T-cell (primary cell): Measurements from ENCODE around the gene NR3C1. TPM values are rescaled to one million over a fixed set of nuclear protein-coding genes. Genes with fewer than 3 reads are reported as not detected.

Experiments
- ATAC-seq, 4 experiments: fragments of 200-7000 bp in 3 of 4; fragments of 150-1000 bp in 1 of 4; cut with Tn5 transposase; replicated peaks in 1 of 4; 1 replicate in 3 of 4; 2 replicates in 1 of 4; pipeline ENCODE4 v1.10.0; 2021; ENCODE audit warnings: moderate library complexity in 3 of 4, mild to moderate bottlenecking in 2 of 4, moderate number of reproducible peaks in 1 of 4
- CTCF ChIA-PET, 2 donors: fragments of 300-600 bp; sonication (Branson Sonifier 250); formaldehyde crosslinking; loops; one replicate each; lab custom pipeline; 2022; ENCODE audit warnings: antibody characterized with exemption in 2 of 2; lab: Charles Lee
- POLR2A ChIA-PET, 2 donors: fragments of 300-600 bp; sonication (Branson Sonifier 250); formaldehyde crosslinking; loops; one replicate each; lab custom pipeline; 2022; ENCODE audit warnings: antibody characterized with exemption in 2 of 2; lab: Charles Lee
- DNase-seq, 35 experiments: peaks; one replicate each; pipeline versions ENCODE4 v3.0.0 to v3.0.0-alpha.2; 2013 to 2023
- H3K27ac ChIP-seq: one replicate; pipeline ENCODE4 v1.5.1; 2013; ENCODE audit warnings: low read length
- H3K27me3 ChIP-seq, 2 experiments: replicated peaks in 1 of 2; 1 replicate in 1 of 2; 2 replicates in 1 of 2; pipeline versions ENCODE4 v1.6.1 to v1.7.0; 2013; ENCODE audit warnings: low read length in 1 of 2, mixed read lengths in 1 of 2; ENCODE audit not compliant: control insufficient read depth in 2 of 2, insufficient read depth in 2 of 2; ENCODE audit errors: extremely low read depth in 1 of 2
- H3K36me3 ChIP-seq, 2 donors: 1 replicate in 1 of 2; 2 replicates in 1 of 2; pipeline versions ENCODE4 v1.6.1 to v1.7.0; 2013; ENCODE audit warnings: low read length in 1 of 2; ENCODE audit not compliant: control insufficient read depth in 2 of 2, insufficient read depth in 1 of 2; ENCODE audit errors: extremely low read depth in 1 of 2
- H3K4me1 ChIP-seq, 2 experiments: 1 replicate in 1 of 2; 2 replicates in 1 of 2; pipeline versions ENCODE4 v1.6.1 to v1.7.0; 2013; ENCODE audit warnings: low read length in 2 of 2, mixed read lengths in 1 of 2; ENCODE audit not compliant: insufficient read depth in 2 of 2, control insufficient read depth in 1 of 2; ENCODE audit errors: extremely low read depth in 1 of 2
- H3K4me3 ChIP-seq, 2 donors: 1 replicate in 1 of 2; 2 replicates in 1 of 2; pipeline versions ENCODE4 v1.5.1 to v1.7.0; 2013; ENCODE audit warnings: mild to moderate bottlenecking in 2 of 2, low read length in 1 of 2, moderate library complexity in 1 of 2; ENCODE audit not compliant: control insufficient read depth in 1 of 2; ENCODE audit errors: extremely low read depth in 1 of 2
- H3K9me3 ChIP-seq: 2 replicates; pipeline ENCODE4 v1.7.0; 2013
- H3K27ac Mint-ChIP-seq, 2 donors: one replicate each; pipeline ENCODE4 v1.8.0; 2020 to 2021; ENCODE audit warnings: mild to moderate bottlenecking in 2 of 2, mixed read lengths in 2 of 2
- H3K27me3 Mint-ChIP-seq, 2 donors: one replicate each; pipeline ENCODE4 v1.8.0; 2021 to 2022; ENCODE audit warnings: mixed read lengths in 2 of 2
- H3K36me3 Mint-ChIP-seq: one replicate; pipeline ENCODE4 v1.8.0; 2021; ENCODE audit warnings: mixed read lengths
- H3K4me1 Mint-ChIP-seq, 3 donors: one replicate each; pipeline ENCODE4 v1.8.0; 2020 to 2022; ENCODE audit warnings: mixed read lengths in 3 of 3, mild to moderate bottlenecking in 1 of 3
- H3K4me3 Mint-ChIP-seq, 3 donors: one replicate each; pipeline ENCODE4 v1.8.0; 2020 to 2022; ENCODE audit warnings: mild to moderate bottlenecking in 3 of 3, mixed read lengths in 3 of 3, moderate library complexity in 3 of 3
- H3K9me3 Mint-ChIP-seq, 3 donors: one replicate each; pipeline ENCODE4 v1.8.0; 2020 to 2022; ENCODE audit warnings: mixed read lengths in 3 of 3
- WGBS: methylation state at CpG from one replicate; pipeline ENCODE4 v1.1.5; 2013; ENCODE audit warnings: missing lambda C conversion rate; ENCODE audit not compliant: insufficient coverage; 5-methylcytosine and 5-hydroxymethylcytosine counted together
- total RNA-seq, 35 experiments: library from RNA in 6 of 35; stranded (reverse) in 6 of 35; fragments of 120-200 nt in 1 of 35; gene quantifications; one replicate each; pipeline versions ENCODE4 v1.2.1 to v1.2.4 and lab custom pipeline; 2013 to 2026

NR3C1 gene
- total RNA-seq, 5 donors from 2014 or later (not counting 1 experiment from before 2014, with no cell fraction given) = 108 to 156 (median 122) TPM

DNA sequence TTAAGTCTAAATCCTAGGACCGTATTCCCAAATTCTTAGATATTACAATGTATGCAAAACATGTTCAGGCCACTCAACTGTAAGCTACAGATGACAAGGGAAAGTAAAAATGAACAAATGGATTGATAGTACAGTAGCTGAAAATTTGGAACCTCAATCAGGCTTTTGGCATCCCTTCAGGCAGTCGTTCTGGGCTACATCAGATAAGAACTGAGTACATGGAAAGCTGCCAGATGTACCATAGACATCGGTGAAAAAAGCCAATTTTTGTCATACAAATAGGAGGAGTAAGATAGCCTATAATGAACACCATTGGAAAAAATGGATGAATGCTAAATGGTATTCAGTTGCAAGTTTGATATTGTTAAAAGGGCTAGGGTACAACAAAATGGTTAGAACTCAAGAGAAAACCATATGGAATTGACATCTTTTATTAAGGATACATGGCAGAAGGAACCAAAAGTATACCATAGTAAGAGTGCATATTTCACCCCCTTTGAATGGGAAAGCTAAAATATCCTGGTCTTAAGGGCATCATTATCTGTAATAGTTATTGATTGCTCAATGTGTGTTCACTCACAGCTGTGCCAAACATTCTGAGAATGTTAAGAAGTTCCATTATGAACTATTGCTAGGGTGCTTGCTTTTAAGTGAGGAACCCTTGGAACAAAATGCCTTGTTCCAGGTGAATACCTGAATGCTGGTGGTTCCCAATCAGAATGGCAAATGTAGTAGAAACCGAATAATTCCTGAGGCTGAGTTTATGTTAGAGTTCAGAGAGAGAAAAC is 86.4 kb downstream of the NR3C1 start:
- peaks cover 44 to 72% (median 69%) of the 10 kb centered on the region in 3 donors for H3K4me1 Mint-ChIP-seq
- H3K36me3 ChIP-seq = peaks cover 2 to 19% of the 10 kb centered on the region in 2 donors
- no peak overlapping the region for H3K4me3 Mint-ChIP-seq
- CTCF ChIA-PET = interaction anchor here in 1 of 2 donors (0.6 kb wide), 1 partner anchor 160 kb away, joined by 3 read pairs; no protein-coding TSS in a partner anchor
- H3K27me3 Mint-ChIP-seq = no peaks in the 10 kb centered on the region
- peaks cover 36% of the 10 kb centered on the region for H3K36me3 Mint-ChIP-seq
- no peak overlapping the region for H3K4me3 ChIP-seq
- WGBS = 100% methylated on average over 1 of the region's 4 CpGs
- no peaks in the 10 kb centered on the region for H3K9me3 ChIP-seq
- no peaks in the 10 kb centered on the region for H3K4me1 ChIP-seq
- DNase-seq (no peak), ATAC-seq (no peak)
- POLR2A ChIA-PET = interaction anchor here in 1 of 2 donors (0.9 kb wide), 1 partner anchor 530 kb away, joined by 3 read pairs; no protein-coding TSS in a partner anchor
- H3K27ac Mint-ChIP-seq = no peak overlapping the region
- no peaks in the 10 kb centered on the region for H3K9me3 Mint-ChIP-seq
- no peaks in the 10 kb centered on the region for H3K27me3 ChIP-seq
- no peak overlapping the region for H3K27ac ChIP-seq

DNA sequence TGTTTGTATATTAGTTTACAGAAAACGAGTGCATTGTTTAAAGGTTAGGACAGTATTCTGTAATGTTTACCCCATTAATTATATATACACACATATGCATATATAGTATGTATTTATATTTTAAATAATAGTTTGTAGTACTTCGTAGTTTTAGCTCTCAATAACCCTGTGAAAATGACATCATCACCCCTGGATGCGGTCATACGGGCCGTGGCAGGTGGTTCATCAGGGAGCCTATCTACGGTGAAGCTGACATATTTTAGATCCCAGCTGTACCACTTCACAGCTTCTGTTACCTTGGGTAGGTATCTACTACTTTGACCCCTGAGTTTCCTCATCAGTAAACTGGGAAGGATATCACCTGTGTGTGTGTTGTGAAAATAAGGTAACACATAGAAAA is 87.1 kb downstream of the NR3C1 start:
- H3K4me3 ChIP-seq = no peak overlapping the region
- CTCF ChIA-PET = no interaction called here
- no peak overlapping the region for H3K4me3 Mint-ChIP-seq
- no peaks in the 10 kb centered on the region for H3K9me3 ChIP-seq
- H3K4me1 Mint-ChIP-seq = peaks cover 37 to 70% (median 65%) of the 10 kb centered on the region in 3 donors
- H3K36me3 Mint-ChIP-seq = peaks cover 38% of the 10 kb centered on the region
- no peaks in the 10 kb centered on the region for H3K27me3 Mint-ChIP-seq
- H3K9me3 Mint-ChIP-seq = no peaks in the 10 kb centered on the region
- POLR2A ChIA-PET = no interaction called here
- peaks cover 5 to 25% of the 10 kb centered on the region in 2 donors for H3K36me3 ChIP-seq
- no peaks in the 10 kb centered on the region for H3K27me3 ChIP-seq
- DNase-seq = no peak
- H3K27ac ChIP-seq = no peak overlapping the region
- H3K4me1 ChIP-seq = no peaks in the 10 kb centered on the region
- ATAC-seq = no peak
- WGBS = no CpG with 5 or more reads among the region's 6 CpGs
- no peak overlapping the region for H3K27ac Mint-ChIP-seq

DNA sequence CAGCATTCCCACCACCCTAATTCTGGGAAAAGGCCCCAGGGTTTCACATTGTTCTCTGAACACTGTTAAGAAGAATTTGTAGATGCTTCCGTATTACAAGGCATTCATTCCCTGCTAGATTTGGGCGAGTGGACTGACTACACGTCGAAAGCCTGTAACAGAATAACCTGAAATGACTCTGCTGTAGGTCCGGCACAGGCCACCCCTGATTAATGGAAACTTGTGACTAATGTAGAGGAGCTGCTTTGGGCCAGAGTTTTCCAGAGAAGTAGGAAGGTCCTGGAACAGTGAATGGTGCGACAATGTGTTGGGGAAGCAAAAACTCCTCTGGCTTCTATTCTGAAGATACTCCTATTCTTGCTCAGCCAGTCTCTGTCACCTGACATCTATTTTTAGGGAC is 87.6 kb downstream of the NR3C1 start:
- Histone ChIP-seq H3K27ac (no peak overlapping the region), H3K4me3 (no peak overlapping the region), H3K27me3 (no peaks in the 10 kb centered on the region), H3K4me1 (no peaks in the 10 kb centered on the region), H3K9me3 (no peaks in the 10 kb centered on the region), H3K36me3 (peaks cover 5 to 29% of the 10 kb centered on the region in 2 donors)
- DNase-seq = no peak
- H3K4me1 Mint-ChIP-seq = peaks cover 34 to 66% (median 62%) of the 10 kb centered on the region in 3 donors
- WGBS = 96% methylated on average over 5 of the region's 6 CpGs
- H3K4me3 Mint-ChIP-seq = no peak overlapping the region
- CTCF ChIA-PET = no interaction called here
- no peaks in the 10 kb centered on the region for H3K9me3 Mint-ChIP-seq
- H3K27me3 Mint-ChIP-seq = no peaks in the 10 kb centered on the region
- peaks cover 40% of the 10 kb centered on the region for H3K36me3 Mint-ChIP-seq
- POLR2A ChIA-PET = no interaction called here
- H3K27ac Mint-ChIP-seq = no peak overlapping the region
- ATAC-seq = no peak

DNA sequence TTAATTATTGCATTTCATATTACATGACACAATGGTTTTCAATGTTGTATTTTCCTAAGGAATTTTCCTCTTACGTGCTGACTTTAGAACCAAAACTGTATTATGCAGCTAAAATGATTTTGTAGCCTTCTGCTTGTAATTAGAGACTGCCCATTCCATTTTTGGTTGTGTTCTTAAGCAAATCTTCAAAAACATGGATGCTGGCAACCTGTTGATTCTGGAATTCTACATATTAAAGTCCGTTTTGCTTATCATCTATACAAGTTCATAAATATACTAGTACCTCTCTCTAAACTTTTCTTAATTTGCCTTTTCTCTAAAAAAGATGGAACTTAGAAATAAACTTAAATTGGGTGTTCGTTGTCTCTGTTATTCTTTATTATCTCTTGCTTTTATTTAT is 88.3 kb downstream of the NR3C1 start:
- no peak overlapping the region for H3K27ac Mint-ChIP-seq
- Histone ChIP-seq H3K36me3 (peaks cover 5 to 32% of the 10 kb centered on the region in 2 donors), H3K9me3 (no peaks in the 10 kb centered on the region), H3K27ac (no peak overlapping the region), H3K4me1 (no peaks in the 10 kb centered on the region), H3K27me3 (no peaks in the 10 kb centered on the region), H3K4me3 (no peak overlapping the region)
- CTCF ChIA-PET = no interaction called here
- peaks cover 29 to 60% (median 56%) of the 10 kb centered on the region in 3 donors for H3K4me1 Mint-ChIP-seq
- H3K27me3 Mint-ChIP-seq = no peaks in the 10 kb centered on the region
- POLR2A ChIA-PET = no interaction called here
- H3K4me3 Mint-ChIP-seq = no peak overlapping the region
- no peaks in the 10 kb centered on the region for H3K9me3 Mint-ChIP-seq
- H3K36me3 Mint-ChIP-seq = peaks cover 46% of the 10 kb centered on the region
- ATAC-seq (no peak), DNase-seq (no peak)
- WGBS = no CpG with 5 or more reads among the region's 3 CpGs

DNA sequence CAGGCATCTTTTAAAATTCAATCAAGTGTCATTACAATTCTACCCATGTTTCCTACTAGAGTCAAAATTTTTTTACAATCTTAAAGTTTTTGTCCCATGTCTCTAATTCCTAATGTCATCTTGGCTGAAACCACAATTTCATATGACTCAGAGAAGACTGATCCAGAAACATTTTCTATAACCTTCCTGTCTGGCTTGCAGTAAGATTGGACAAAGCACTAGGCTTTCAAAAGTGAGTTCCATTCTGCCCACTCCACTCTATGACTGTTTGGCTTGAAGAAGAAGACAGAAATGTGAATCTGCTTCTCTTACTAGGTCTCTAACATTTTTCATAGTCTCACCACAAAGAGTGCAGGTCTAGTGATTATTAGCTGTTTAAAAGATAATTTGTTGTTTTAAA is 88.8 kb downstream of the NR3C1 start:
- Mint-ChIP-seq H3K4me1 (peaks cover 25 to 56% (median 51%) of the 10 kb centered on the region in 3 donors), H3K27me3 (no peaks in the 10 kb centered on the region), H3K9me3 (no peaks in the 10 kb centered on the region), H3K4me3 (no peak overlapping the region), H3K27ac (no peak overlapping the region), H3K36me3 (peaks cover 51% of the 10 kb centered on the region)
- CTCF ChIA-PET = no interaction called here
- H3K4me3 ChIP-seq = no peak overlapping the region
- H3K36me3 ChIP-seq = peaks cover 5 to 36% of the 10 kb centered on the region in 2 donors
- no peaks in the 10 kb centered on the region for H3K4me1 ChIP-seq
- no peaks in the 10 kb centered on the region for H3K9me3 ChIP-seq
- DNase-seq = no peak
- no peaks in the 10 kb centered on the region for H3K27me3 ChIP-seq
- POLR2A ChIA-PET = interaction anchor here in 1 of 2 donors (0.6 kb wide), 1 partner anchor 154 kb away, joined by 3 read pairs; no protein-coding TSS in a partner anchor
- no peak for ATAC-seq
- no peak overlapping the region for H3K27ac ChIP-seq

DNA sequence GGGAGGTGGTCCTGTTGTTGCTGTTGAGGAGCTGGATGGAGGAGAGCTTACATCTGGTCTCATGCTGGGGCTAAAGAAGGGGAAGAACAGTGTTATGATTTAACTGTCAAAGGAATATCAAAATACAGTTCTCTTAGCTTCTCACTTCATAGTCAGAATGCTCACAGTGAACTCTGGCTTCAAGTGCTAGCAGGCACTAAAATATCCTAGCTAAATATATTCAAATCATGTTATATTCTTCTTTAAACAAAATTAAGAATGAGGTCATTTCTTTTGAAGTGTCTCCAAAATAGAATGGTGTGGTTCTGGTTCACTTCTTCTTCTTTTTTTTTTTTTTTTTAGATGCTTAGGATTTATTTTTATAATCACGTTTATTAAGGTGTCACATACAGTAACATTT is 89.4 kb downstream of the NR3C1 start:
- H3K4me1 Mint-ChIP-seq = peaks cover 19 to 52% (median 47%) of the 10 kb centered on the region in 3 donors
- no peaks in the 10 kb centered on the region for H3K27me3 Mint-ChIP-seq
- Histone ChIP-seq H3K4me1 (no peaks in the 10 kb centered on the region), H3K36me3 (peaks cover 5 to 40% of the 10 kb centered on the region in 2 donors), H3K4me3 (no peak overlapping the region), H3K27me3 (no peaks in the 10 kb centered on the region), H3K27ac (no peak overlapping the region), H3K9me3 (no peaks in the 10 kb centered on the region)
- WGBS = no CpG with 5 or more reads among the region's 1 CpG
- no peak overlapping the region for H3K4me3 Mint-ChIP-seq
- no peaks in the 10 kb centered on the region for H3K9me3 Mint-ChIP-seq
- peaks cover 57% of the 10 kb centered on the region for H3K36me3 Mint-ChIP-seq
- CTCF ChIA-PET = no interaction called here
- DNase-seq (no peak), ATAC-seq (no peak)
- POLR2A ChIA-PET = interaction anchor here (0.7 kb wide), 2 partner anchors 154 to 1454 kb away, joined by 6 to 9 read pairs; no protein-coding TSS in a partner anchor
- no peak overlapping the region for H3K27ac Mint-ChIP-seq
